Stomach (tissue), 4 donors: ENCODE measurements around the gene FSTL4.

Source experiments
- POLR2A ChIP-seq, 4 donors: fragments of 450-650 bp; IDR thresholded peaks; one replicate each; pipeline ENCODE4 v1.6.1; 2016; ENCODE audit warnings: antibody characterized with exemption in 4 of 4, control low read depth in 2 of 4, mild to moderate bottlenecking in 1 of 4, moderate library complexity in 1 of 4
- POLR2AphosphoS5 ChIP-seq, 3 donors: sonication (generic); formaldehyde crosslinking; IDR thresholded peaks; one replicate each; pipeline ENCODE4 v1.6.1; 2016; ENCODE audit warnings: antibody characterized with exemption in 3 of 3
- TF ChIP-seq, protein P1 (sequence below), 7 experiments: fragments of 450-650 bp in 4 of 7; fragments of 200-600 bp in 3 of 7; sonication (generic) in 3 of 7; IDR thresholded peaks; one replicate each; pipeline ENCODE4 v1.5.1; 2016 to 2019; ENCODE audit warnings: antibody characterized with exemption in 7 of 7, control low read depth in 2 of 7, mild to moderate bottlenecking in 1 of 7

DNA sequence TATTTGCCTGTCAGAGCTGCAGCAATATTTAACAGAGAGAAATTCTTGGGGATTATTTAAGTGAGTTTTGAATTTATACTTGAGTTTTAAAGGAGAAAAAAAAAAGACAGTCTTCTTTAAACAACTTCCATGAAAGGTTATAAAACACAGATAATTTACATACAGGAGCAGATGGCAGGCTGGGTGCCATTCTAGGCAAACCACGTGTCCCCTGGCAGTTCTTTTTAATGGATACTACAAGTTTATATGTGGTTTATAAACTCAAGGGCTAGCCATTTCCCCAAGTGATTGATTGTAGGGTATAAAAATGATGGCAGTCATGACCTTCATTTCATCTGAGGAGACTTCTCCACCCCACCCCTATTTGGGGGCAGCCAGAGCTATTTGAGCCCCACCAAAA lies 166.6 kb downstream of the FSTL4 start:
- TF ChIP-seq, protein P1, sequence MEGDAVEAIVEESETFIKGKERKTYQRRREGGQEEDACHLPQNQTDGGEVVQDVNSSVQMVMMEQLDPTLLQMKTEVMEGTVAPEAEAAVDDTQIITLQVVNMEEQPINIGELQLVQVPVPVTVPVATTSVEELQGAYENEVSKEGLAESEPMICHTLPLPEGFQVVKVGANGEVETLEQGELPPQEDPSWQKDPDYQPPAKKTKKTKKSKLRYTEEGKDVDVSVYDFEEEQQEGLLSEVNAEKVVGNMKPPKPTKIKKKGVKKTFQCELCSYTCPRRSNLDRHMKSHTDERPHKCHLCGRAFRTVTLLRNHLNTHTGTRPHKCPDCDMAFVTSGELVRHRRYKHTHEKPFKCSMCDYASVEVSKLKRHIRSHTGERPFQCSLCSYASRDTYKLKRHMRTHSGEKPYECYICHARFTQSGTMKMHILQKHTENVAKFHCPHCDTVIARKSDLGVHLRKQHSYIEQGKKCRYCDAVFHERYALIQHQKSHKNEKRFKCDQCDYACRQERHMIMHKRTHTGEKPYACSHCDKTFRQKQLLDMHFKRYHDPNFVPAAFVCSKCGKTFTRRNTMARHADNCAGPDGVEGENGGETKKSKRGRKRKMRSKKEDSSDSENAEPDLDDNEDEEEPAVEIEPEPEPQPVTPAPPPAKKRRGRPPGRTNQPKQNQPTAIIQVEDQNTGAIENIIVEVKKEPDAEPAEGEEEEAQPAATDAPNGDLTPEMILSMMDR (IDR thresholded peaks at IDR 0.05), result no peak
- TF ChIP-seq POLR2A (IDR thresholded peaks at IDR 0.05), result no peak
- no peak for TF ChIP-seq POLR2AphosphoS5 (IDR thresholded peaks at IDR 0.05)
